ENCODE results near the gene TNNT1.
"Not testable (repeated sequence)": the region's sequence is repeated elsewhere in the genome, so short reads cannot be mapped to it uniquely, and the experiment has no call there.

TNNT1 gene

GRCh38 chr19:55112246-55112776 lies 36.7 kb downstream of the TNNT1 start:
- Mint-ChIP-seq H3K27ac (no peak overlapping the region), H3K4me1 (peaks cover 40% of the 10 kb centered on the region), H3K36me3 (peaks cover 41% of the 10 kb centered on the region), H3K9me3 (no peaks in the 10 kb centered on the region), H3K4me3 (no peak overlapping the region)
- ATAC-seq (no peak), DNase-seq (ENCODE audit: low spot score in 2 of 2) (no peak)

DNA sequence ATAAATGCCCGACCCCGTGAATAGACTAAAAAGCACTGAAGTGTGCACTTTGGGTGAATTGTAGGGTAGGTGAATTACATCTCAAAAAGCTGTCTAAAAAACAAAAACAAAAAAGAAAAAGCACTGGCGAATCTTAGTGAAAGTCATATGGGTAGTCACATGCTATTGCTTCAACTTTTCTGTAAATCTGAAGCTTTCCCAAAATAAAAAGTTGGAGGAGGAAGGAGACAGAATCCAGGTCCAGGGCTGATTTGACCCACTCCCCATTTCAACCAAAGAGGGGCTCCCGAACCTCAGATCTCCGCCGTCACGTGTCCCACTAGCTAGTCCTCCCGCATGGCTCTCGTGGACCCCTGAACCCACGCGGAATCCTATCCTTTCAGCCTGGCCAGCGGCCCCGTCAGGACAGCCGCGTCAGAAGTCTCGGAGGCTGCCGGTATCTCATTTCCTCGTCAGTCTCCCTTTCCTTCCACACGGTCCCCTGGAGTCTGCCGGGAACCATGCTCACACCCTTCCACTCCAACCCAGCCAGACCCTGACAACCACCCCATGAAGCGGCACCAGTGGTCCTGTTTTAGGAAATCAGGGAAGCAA lies 37.7 kb downstream of the TNNT1 start:
- Mint-ChIP-seq H3K36me3 (peaks cover 40% of the 10 kb centered on the region), H3K27ac (no peak overlapping the region), H3K9me3 (no peaks in the 10 kb centered on the region), H3K4me1 (peaks cover 39% of the 10 kb centered on the region), H3K4me3 (no peak overlapping the region)
- ATAC-seq: no peak
- DNase-seq (ENCODE audit: low spot score in 2 of 2): no peak

GRCh38 chr19:55109527-55110291 lies 39.3 kb downstream of the TNNT1 start:
- DNase-seq (ENCODE audit: low spot score in 2 of 2): no peak
- no peak for ATAC-seq
- H3K4me3 Mint-ChIP-seq: no peak overlapping the region
- no peaks in the 10 kb centered on the region for H3K9me3 Mint-ChIP-seq
- H3K36me3 Mint-ChIP-seq: peaks cover 41% of the 10 kb centered on the region
- no peak overlapping the region for H3K27ac Mint-ChIP-seq
- peaks cover 30% of the 10 kb centered on the region for H3K4me1 Mint-ChIP-seq

GRCh38 chr19:55107252-55107651 lies 41.8 kb downstream of the TNNT1 start:
- peaks cover 23% of the 10 kb centered on the region for H3K4me1 Mint-ChIP-seq
- not testable (repeated sequence) for H3K9me3 Mint-ChIP-seq; H3K4me3 Mint-ChIP-seq; ATAC-seq; DNase-seq (ENCODE audit: low spot score in 2 of 2); H3K27ac Mint-ChIP-seq
- H3K36me3 Mint-ChIP-seq: peaks cover 56% of the 10 kb centered on the region

DNA sequence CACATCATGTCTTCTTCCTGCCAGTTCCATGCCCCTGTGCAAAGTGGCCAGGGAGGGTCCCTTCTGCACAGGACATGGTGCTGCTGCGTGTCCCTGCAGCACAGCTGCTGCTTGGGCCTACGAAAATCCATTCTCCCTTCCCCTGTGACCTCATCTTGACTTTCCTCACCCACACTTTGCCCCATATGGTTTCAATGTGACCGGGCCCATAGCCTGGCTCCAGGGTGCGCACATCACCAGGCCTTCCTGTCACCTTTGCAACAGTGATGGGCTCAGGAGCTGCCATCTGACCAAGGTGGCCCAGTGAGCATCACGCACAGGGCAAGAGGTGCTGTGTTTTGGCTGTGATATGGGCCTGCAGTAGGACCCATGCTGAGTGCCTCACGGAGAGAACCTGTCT lies 42.4 kb downstream of the TNNT1 start:
- Mint-ChIP-seq H3K36me3 (peaks cover 62% of the 10 kb centered on the region), H3K27ac (peak overlapping the region; percentile 32), H3K9me3 (no peaks in the 10 kb centered on the region), H3K4me1 (peaks cover 23% of the 10 kb centered on the region), H3K4me3 (no peak overlapping the region)
- DNase-seq (ENCODE audit: low spot score in 2 of 2) (no peak), ATAC-seq (no peak)

GRCh38 chr19:55105237-55105636 lies 43.8 kb downstream of the TNNT1 start:
- no peak for ATAC-seq
- no peak for DNase-seq (ENCODE audit: low spot score in 2 of 2)
- Mint-ChIP-seq H3K27ac (peak overlapping the region; percentile 32), H3K4me1 (peaks cover 25% of the 10 kb centered on the region), H3K4me3 (no peak overlapping the region), H3K9me3 (no peaks in the 10 kb centered on the region), H3K36me3 (peaks cover 58% of the 10 kb centered on the region)

GRCh38 chr19:55103190-55103589 lies 45.8 kb downstream of the TNNT1 start:
- H3K4me3 Mint-ChIP-seq: no peak overlapping the region
- no peak overlapping the region for H3K27ac Mint-ChIP-seq
- H3K4me1 Mint-ChIP-seq: peaks cover 20% of the 10 kb centered on the region
- no peak for ATAC-seq
- no peaks in the 10 kb centered on the region for H3K9me3 Mint-ChIP-seq
- peaks cover 46% of the 10 kb centered on the region for H3K36me3 Mint-ChIP-seq
- DNase-seq (ENCODE audit: low spot score in 2 of 2): no peak

- Mint-ChIP-seq H3K4me1 (peaks cover 18% of the 10 kb centered on the region), H3K36me3 (peaks cover 46% of the 10 kb centered on the region), H3K27ac (no peak overlapping the region), H3K9me3 (no peaks in the 10 kb centered on the region), H3K4me3 (no peak overlapping the region)
- no peak for ATAC-seq
- DNase-seq (ENCODE audit: low spot score in 2 of 2): no peak
These were observed 47.7 kb downstream of the TNNT1 start for GRCh38 chr19:55101261-55101660.

DNA sequence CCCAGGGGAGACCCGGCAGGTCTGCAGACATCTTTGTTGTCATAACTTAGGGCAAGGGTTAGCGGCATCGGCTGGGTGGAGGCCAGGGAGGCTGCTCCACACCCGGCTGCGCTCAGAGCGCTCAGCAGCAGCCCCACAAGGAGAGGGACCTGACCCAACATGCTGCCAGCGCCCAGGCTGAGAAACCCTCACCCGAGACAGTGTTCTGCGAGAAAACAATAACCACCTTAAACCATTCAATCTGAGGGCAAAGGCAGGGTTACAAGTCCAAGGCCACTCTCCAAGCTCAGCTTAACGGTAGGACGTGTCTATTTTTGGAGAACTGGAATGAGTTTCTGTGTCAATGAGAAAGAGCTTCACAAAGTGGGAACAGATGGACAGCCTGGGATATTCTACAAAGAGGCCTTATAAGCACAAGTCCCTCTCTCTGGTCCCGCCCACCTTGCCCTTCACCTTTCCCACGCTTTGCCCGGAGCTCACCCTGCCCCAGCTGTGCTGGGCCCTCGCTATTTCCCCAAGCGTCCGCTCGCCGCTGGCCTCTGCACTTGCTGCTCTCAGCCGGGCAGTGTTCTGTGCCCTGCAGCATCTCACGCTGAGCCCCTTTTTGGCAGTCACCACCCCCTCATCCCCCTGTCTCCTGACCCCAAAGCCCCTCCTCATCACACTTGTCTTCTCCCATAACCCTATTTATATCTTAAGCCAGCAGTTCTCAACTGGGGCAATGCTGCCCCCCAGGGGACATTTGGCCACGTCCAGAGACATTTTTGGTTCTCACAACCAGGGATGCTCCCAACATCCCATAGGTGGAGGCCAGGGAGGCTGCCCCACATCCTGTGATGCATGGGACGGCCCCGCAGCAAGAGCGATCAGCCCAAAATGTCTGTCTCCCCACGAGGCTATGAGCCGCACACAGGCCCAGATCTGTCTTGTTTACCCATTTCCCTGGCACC lies 49.2 kb downstream of the TNNT1 start:
- Mint-ChIP-seq H3K9me3 (no peaks in the 10 kb centered on the region), H3K36me3 (peaks cover 36% of the 10 kb centered on the region), H3K4me1 (peaks cover 11% of the 10 kb centered on the region), H3K4me3 (no peak overlapping the region), H3K27ac (no peak overlapping the region)
- ATAC-seq: no peak
- no peak for DNase-seq (ENCODE audit: low spot score in 2 of 2)

GRCh38 chr19:55098716-55099556 lies 50.1 kb downstream of the TNNT1 start:
- DNase-seq (ENCODE audit: low spot score in 2 of 2) (no peak), ATAC-seq (no peak)
- Mint-ChIP-seq H3K4me3 (no peak overlapping the region), H3K36me3 (peaks cover 36% of the 10 kb centered on the region), H3K4me1 (peaks cover 11% of the 10 kb centered on the region), H3K27ac (no peak overlapping the region), H3K9me3 (no peaks in the 10 kb centered on the region)

DNA sequence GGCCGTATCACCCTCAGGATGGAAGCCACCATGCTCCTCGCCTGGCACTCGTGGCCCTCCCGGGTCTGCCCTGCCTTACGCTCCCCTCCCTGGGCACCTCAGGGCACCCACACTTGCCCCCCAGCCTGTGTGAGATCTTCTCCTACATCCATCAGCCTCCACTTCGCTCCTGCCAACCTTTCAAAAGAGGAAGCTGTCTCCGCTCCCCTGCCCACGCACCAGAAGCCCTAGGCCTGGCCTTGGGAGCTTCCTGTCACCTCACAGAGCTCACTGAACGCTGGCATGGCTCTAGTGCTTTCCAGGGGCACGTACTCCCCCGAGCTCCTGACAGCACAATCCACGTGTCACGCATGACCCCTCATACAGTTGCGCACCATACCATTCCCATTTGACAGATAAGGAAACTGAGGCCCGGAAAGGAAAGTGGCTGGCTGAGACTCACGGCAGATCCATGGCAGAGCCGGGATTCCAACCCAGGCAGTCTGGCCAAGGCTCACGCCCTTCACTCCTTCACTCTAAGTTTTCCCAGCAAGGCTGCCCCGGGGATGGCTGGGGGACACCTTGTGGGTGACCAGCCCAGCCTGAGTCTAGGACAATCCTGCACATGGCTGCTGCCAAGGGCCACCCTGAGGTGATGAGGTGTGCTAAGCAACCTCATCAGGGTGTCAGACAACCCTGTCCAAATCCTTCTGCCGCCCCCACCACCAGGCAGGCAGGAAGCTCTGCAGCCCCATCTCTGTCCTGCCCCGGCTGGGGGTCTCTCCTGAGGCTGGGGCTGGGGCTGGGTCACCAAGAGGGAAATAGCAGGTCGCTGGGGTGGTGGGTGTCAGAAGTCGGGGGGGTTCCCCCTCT lies 50.9 kb downstream of the TNNT1 start:
- ATAC-seq (no peak), DNase-seq (ENCODE audit: low spot score in 2 of 2) (no peak)
- Mint-ChIP-seq H3K4me3 (no peak overlapping the region), H3K4me1 (peaks cover 11% of the 10 kb centered on the region), H3K9me3 (no peaks in the 10 kb centered on the region), H3K36me3 (peaks cover 30% of the 10 kb centered on the region), H3K27ac (peak overlapping the region; percentile 40)

DNA sequence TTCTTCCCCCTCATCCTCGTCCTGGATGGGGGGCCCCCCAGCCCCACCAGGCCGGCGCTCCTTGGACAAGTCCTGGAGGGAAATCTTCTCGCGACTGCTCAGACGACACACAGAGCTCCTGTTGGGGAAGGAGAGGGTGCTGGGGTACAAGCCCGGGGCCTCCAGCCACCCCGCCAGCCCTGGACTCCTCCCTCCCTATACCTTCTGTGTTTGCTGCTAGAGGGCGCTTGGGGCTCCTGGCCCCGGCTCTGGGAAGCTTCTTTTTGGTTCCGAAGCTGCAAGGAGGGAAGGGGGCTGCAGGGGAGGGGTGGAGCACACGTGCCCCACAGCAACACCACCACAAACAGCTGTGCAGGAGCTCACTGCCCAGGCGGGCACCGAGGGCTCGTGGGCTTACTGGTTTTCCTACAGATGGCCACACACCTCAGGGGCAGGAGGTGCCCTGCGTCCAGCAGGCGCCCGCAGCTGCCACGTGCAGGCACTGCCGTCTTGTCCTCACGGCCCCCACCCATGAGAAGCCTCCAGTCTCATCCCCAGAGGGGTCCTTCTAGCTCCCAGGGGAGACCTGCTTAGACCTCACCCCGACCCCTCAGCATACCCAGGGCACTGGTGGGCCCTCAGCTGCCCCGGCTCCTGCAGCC lies 52.8 kb downstream of the TNNT1 start:
- Mint-ChIP-seq H3K27ac (no peak overlapping the region), H3K4me3 (no peak overlapping the region), H3K9me3 (no peaks in the 10 kb centered on the region), H3K36me3 (peaks cover 14% of the 10 kb centered on the region), H3K4me1 (peaks cover 11% of the 10 kb centered on the region)
- ATAC-seq (no peak), DNase-seq (ENCODE audit: low spot score in 2 of 2) (no peak)

DNA sequence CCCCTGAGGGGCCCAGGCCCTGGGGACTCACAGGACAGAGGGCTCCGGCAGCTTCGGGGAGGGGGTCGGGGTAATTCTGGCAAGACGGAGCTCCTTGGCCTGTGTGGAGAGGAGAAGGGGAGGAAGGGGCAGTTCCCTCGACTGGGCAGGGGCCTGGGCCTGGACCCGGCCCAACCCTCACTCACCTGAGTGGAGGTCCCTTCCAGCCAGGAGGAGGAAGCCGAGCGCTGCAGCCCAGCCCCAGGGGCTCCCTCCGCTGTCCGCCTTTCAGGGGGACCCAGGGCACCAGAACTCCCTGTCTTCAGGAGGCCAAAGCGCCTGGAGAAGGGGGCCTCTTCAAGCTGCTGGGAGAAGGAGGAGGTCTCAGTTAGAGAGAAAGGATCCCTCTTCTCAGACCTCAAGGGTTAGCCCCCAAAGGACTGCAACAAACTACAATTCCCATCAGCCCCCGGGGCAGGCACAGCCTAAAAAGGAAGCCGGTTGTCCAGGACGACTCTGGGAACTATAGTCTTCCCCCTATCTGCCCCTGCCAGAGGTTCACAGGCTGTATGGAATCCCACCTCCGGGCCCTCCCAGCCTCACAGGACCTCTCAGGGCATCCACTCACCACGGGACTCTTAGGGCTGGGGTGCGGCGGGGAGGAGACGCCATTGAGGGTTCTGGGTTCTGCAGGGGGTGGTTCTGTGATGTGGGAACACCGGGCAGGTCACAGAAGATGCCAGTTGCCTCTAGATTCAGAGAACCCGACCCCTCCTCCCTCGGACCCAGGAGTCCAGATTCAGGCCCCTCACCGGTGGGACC lies 53.5 kb downstream of the TNNT1 start:
- Mint-ChIP-seq H3K4me3 (no peak overlapping the region), H3K27ac (no peak overlapping the region)
- no peak for ATAC-seq

More for the DNA sequence above, 53.5 kb downstream of the TNNT1 start:
- Mint-ChIP-seq H3K9me3 (no peaks in the 10 kb centered on the region), H3K36me3 (peaks cover 21% of the 10 kb centered on the region), H3K4me1 (peaks cover 11% of the 10 kb centered on the region)
- no peak for DNase-seq (ENCODE audit: low spot score in 2 of 2)

All from stimulated activated effector memory CD8-positive, alpha-beta T cell treated with anti-CD3 and anti-CD28 coated beads, Interleukin-12 subunit alpha, Interleukin-12 subunit beta, amount 100 ng/mL, for 72 hours (primary cell).